ENCODE measurements around the gene CDH23.

DNA sequence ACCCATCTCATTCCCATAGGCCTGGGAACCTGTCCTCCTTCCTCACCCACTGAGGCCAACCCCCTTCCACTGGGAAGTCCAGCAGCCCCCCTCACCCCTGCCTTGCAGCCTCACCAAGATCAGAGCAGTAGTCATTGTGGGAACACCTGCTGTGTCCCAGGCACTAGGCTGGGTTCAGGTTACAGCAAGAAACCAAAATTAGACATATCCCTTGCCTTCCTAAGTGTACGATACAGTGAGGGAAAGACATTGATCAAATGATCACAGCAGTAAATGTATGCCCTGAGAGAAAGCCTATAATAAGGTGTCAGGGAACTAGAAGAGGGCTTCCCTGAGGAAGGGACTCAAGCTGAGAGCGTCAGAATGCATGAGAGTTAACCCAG is 339.8 kb downstream of the CDH23 start:
- no peak for TF ChIP-seq EP300 (IDR thresholded peaks at IDR 0.05)
- TF ChIP-seq, protein P1, sequence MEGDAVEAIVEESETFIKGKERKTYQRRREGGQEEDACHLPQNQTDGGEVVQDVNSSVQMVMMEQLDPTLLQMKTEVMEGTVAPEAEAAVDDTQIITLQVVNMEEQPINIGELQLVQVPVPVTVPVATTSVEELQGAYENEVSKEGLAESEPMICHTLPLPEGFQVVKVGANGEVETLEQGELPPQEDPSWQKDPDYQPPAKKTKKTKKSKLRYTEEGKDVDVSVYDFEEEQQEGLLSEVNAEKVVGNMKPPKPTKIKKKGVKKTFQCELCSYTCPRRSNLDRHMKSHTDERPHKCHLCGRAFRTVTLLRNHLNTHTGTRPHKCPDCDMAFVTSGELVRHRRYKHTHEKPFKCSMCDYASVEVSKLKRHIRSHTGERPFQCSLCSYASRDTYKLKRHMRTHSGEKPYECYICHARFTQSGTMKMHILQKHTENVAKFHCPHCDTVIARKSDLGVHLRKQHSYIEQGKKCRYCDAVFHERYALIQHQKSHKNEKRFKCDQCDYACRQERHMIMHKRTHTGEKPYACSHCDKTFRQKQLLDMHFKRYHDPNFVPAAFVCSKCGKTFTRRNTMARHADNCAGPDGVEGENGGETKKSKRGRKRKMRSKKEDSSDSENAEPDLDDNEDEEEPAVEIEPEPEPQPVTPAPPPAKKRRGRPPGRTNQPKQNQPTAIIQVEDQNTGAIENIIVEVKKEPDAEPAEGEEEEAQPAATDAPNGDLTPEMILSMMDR (IDR thresholded peaks at IDR 0.05) = no peak
- no peak for TF ChIP-seq POLR2A (IDR thresholded peaks at IDR 0.05)

All from upper lobe of left lung (tissue), 4 donors.